ENCODE results near the gene ENTPD8. TPM values are rescaled to one million over a fixed set of nuclear protein-coding genes. Genes with fewer than 3 reads are reported as not detected.
A peak's percentile ranks its signal among the peaks of the same experiment; 100 is the strongest.

The ENTPD8 gene
- total and polyA plus RNA-seq, 2 of the 4 experiments (the other 2 are of a cell fraction) = 0.07 TPM; not detected in 1

DNA sequence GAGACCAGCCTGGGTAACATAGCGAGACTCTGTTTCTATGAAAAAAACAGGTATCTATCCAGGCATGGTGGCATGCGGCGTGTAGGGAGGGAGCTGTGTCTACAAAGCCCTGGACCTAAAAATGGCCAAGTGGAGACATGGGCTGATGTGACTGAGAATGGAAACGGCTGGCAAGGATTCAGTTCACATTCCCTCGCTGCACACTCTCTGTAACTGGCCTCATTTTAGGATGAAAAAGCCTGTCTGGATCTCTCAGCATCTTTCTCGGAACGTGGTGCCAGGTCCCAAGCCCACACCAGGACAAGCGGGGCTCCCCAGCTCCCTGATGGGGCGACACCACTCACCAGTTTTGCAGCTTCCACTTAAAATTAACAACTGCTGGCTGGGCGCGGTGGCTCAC is 31.6 kb downstream of the ENTPD8 start:
- Histone ChIP-seq H2BK15ac (ENCODE audit: low read depth, low read length) (no peak overlapping the region), H2BK20ac (ENCODE audit: low read depth, low read length) (peak overlapping the region; percentile 16; the same call in 1 of the 2 replicates), H4K20me1 (ENCODE audit: insufficient read depth, low read length) (no peaks in the 10 kb centered on the region), H3K56ac (ENCODE audit: extremely low read depth, insufficient read depth, low read length) (no peak overlapping the region), H3K9me3 (ENCODE audit: control insufficient read depth, insufficient read depth, low read length) (no peaks in the 10 kb centered on the region), H3K23ac (ENCODE audit: low read depth, low read length) (no peak overlapping the region), H2BK120ac (ENCODE audit: low read depth, low read length) (no peak overlapping the region), H3K27me3 (ENCODE audit: control insufficient read depth, insufficient read depth, low read length) (no peaks in the 10 kb centered on the region), H2BK5ac (ENCODE audit: low read depth, low read length, poor library complexity, severe bottlenecking) (no peak overlapping the region), H3K4me2 (ENCODE audit: low read depth, low read length) (no peak overlapping the region), H4K8ac (ENCODE audit: low read depth in 2 of 2, low read length in 2 of 2) (no peak overlapping the region), H3K18ac (ENCODE audit: low read depth, low read length) (no peak overlapping the region), H4K5ac (ENCODE audit: low read depth, low read length) (no peak overlapping the region), H3K79me1 (ENCODE audit: low read depth in 1 of 2, low read length in 2 of 2) (peaks cover 11 to 29% of the 10 kb centered on the region in 2 experiments), H3K14ac (replicated peaks; ENCODE audit: low read depth, low read length) (no peak overlapping the region), H3K9ac (ENCODE audit: low read depth, low read length) (no peak overlapping the region), H3K4me3 (ENCODE audit: insufficient read depth, low read depth, low read length) (no peak overlapping the region), H3K4ac (ENCODE audit: low read depth, low read length) (no peak overlapping the region), H3K36me3 (ENCODE audit: control insufficient read depth, insufficient read depth, low read length) (no peaks in the 10 kb centered on the region), H2AK9ac (replicated peaks; ENCODE audit: low read depth, low read length, poor library complexity) (no peak overlapping the region), H3K27ac (ENCODE audit: insufficient read depth, low read length) (no peak overlapping the region), H3K4me1 (ENCODE audit: control insufficient read depth, insufficient read depth, low read length) (peaks cover 29% of the 10 kb centered on the region), H3K9me1 (ENCODE audit: insufficient read depth, low read length) (peaks cover 9% of the 10 kb centered on the region), H2AFZ (replicated peaks; ENCODE audit: low read length, poor library complexity) (no peak overlapping the region), H4K91ac (ENCODE audit: insufficient read depth, low read depth, low read length) (no peak overlapping the region), H2AK5ac (ENCODE audit: low read depth, low read length) (no peak overlapping the region)
- ATAC-seq (ENCODE audit: low read depth) = no peak
- in situ Hi-C loops (cut with MboI; ENCODE audit: low sequenced_read_pairs) = no loop called here
- WGBS, 2 experiments (ENCODE audit: extremely low coverage in 2 of 2, insufficient read length in 1 of 2) = 89% methylated on average over 7 of the region's 11 CpGs; no CpG with 5 or more reads in 1 of the 2 experiments
- dilution Hi-C loops (cut with HindIII; ENCODE audit: low sequenced_read_pairs, unreplicated experiment) = no loop called here
- CTCF ChIA-PET = no interaction called here
- BruUV-seq (replicated peaks) = no TSS peak
- TF ChIP-seq USF2 (IDR thresholded peaks at IDR 0.05; ENCODE audit: low read depth, low read length) (no peak), MXI1 (IDR thresholded peaks at IDR 0.05; ENCODE audit: borderline replicate concordance, low read depth, low read length) (no peak), RAD21 (IDR thresholded peaks at IDR 0.05; ENCODE audit: low read length) (no peak), POLR2A (IDR thresholded peaks at IDR 0.05; ENCODE audit: low read depth, low read length) (no peak), RFX5 (IDR thresholded peaks at IDR 0.05; ENCODE audit: low read depth, low read length) (no peak), SMC3 (IDR thresholded peaks at IDR 0.05; ENCODE audit: low read depth, low read length) (no peak), RCOR1 (IDR thresholded peaks at IDR 0.05; ENCODE audit: insufficient replicate concordance, low read length) (no peak), MAZ (IDR thresholded peaks at IDR 0.05; ENCODE audit: borderline replicate concordance, low read depth, low read length) (no peak), MAFK (IDR thresholded peaks at IDR 0.05; ENCODE audit: low read depth, low read length) (no peak), NFE2L2 (IDR thresholded peaks at IDR 0.05; ENCODE audit: low read depth, low read length) (no peak), FOS (IDR thresholded peaks at IDR 0.05; ENCODE audit: low read depth, low read length) (no peak)
- intact Hi-C loops (cut with micrococcal nuclease) = no loop called here
- DNase-seq = no peak
- POLR2A ChIA-PET (ENCODE audit: unreplicated experiment) = no interaction called here

Data from IMR-90 (cell line).